ENCODE data around the gene TNFRSF18.

TNFRSF18 gene

DNA sequence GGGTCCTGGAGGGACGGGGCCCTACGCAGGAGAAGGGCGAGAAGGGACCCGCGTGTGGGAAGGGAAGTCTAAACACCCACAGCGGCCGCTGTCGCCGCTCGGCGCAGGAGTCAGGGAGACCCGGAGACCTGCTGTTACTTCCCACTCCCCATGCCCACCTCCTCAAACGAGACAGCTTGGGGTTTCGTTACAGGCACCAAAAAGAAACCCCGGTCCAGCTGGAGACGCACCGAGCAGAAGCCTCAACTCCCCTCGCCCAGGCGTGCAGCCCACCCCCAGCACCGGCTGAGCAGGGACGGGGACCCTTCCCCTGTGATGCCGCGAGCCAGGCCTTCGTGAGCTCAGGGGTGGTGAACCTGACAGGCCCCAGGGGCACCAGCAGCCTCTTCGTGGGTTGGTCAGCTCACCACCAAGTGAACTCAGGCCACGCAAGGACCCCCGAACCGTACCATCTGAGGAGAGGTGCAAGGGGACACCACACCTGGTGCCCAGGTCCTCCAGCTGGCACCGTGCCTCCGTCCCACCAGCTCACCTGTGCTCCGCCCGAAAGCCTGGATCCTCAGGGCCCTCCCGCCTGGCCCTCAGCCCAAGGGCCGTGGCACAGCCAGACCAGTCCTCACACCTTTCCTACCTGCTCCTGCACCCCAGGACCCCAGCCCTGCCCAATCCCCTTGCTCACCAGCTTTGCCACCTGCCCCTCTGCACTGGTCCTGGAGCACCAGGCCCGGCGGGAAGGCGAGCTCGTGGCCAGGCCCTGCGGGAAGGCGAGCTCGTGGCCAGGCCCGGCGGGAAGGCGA is 20.4 kb upstream of the TNFRSF18 start:
- DNase-seq: no peak

DNA sequence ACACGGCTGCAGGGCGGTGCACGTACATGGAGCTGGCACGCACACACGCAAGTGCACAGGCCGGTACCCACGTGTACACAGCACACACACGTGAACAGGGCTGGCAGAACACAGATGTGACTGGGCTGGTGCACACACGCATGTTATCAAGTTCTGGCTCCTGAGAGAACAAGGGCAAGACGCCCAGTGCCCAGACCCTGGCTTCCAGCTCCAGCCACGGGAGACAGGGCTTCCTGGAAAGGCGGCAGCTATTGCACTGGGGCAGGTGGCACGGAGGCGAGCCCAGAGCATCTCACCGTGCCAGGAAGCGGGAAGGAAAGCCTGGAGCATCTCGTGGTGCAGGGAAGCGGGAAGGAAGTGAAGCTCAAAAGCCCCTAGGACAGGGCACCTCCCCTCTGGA is 19.5 kb upstream of the TNFRSF18 start:
- no peak for DNase-seq

DNA sequence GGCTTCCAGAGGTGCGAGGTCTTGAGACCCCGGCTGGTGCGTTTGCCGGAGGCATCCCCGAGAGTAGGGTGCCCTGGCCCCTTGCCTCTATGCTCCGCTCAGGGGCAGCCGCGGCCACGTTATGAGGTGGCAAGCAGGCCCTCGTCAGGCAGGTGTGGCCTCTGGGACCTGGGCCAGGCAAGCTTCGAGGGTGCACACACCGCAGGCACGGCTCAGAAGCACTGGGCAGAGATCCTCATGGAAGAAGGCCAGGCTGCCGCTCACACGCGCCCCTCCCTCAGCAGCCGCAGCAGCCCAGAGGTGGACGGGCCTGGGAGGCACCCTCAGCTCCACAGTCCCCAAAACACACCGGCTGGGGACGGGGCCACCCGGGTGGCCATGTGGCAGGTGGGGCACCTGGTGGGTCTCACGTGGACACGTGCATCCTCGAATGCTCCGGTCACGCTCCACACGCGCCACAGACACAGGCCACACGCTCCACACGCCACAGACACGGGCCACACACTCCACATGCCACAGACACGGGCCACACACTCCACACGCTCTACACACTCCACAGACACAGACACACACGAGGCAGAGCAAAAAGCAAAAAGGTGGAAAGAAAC is 18.9 kb upstream of the TNFRSF18 start:
- no peak for DNase-seq

DNA sequence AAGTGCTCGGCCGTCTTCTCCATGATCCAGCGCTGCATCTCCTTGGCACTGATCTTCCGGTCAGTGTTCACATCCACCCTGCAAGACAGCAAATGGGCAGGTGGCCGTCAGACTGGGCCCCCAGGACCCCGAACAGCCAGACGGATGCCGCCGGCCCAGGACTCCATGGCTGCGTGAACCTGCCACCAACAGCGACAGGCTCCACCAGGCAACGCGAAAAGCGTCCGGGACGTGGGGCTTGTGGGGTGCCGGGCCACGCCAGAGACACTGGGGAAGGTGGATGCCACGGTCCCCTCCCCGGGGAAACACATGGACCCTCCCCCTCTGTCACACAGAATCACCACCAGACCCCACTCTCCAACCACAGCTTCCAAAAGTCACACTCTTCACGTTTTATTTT is 17.5 kb upstream of the TNFRSF18 start:
- no peak for DNase-seq

DNA sequence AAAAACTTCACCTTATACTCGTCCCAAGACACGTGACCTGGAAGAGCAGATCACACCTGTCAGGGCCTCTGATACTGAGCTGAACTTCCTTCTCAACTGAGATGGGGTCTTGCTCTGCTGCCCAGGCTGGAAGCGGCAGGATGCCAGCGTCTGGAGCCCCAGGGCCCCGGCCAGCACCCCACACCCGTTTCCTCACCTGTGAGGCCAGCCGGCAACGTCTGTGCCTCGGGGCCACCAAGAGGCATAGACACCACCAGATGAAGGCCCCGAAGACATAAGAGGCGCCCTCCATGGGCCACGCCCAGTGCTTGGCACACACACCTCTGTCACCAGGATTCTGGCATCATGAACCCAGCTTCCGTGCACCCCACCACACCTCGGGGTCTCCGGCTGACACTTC is 16.9 kb upstream of the TNFRSF18 start:
- DNase-seq: no peak

DNA sequence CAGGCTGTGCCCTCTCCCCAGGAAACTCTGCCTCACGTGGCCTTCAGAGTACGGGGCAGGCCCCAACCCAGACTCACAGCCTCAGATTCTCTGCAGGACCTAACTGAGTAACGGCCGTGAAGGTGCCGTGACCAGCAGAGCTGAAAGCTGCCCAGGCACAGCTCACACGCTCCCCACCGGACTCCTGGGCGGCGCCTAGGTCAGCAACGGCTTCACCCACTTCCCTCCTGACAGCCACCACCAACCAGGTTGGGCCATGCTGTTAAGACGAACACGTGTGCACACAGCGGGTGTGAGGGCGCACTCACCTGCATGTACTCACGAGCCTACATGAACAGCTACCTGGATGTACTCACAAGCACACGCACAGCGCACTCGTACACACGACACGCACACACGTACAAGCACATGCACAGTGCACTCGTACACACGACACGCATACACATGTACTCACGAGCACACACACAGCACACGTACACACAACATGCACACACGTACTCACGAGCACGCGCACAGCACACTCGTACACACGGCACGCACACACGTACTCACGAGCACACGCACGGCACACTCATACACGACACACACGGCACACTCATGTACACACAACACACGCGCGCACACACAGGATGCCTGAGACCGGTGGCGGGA is 16.3 kb upstream of the TNFRSF18 start:
- DNase-seq: no peak

DNA sequence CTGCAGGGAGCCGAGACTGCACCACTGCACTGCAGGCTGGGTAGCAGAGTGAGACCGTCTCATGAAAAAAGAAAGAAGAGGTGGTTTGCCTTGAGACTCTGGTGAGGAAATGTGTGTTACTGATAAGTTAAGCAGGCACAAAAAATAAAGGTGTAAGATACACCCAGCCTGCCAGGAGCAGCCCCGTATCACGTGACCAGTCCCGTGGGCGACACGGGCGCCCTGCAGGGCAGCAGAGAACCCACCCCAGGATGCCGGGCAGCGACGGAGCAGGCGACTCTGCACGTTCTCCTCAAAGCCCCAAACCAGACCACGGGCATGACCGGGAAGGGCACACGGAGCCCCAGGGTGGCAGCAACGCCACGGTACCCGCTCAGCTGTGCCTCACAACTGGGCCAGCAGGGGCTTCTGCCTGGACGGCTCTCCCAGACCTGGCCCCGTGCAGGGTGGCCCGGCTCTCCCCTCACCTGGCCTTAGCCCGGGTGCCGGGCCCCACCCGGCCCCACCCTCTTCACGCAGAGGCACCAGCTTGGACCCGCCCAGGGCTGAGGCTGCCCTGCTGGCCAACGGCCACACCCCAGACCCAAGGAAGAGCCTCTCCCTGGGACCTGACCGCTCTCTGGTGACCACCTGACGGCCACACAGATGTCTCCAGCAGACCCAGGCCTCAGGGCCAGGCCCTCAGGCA is 15.6 kb upstream of the TNFRSF18 start:
- DNase-seq: no peak

DNA sequence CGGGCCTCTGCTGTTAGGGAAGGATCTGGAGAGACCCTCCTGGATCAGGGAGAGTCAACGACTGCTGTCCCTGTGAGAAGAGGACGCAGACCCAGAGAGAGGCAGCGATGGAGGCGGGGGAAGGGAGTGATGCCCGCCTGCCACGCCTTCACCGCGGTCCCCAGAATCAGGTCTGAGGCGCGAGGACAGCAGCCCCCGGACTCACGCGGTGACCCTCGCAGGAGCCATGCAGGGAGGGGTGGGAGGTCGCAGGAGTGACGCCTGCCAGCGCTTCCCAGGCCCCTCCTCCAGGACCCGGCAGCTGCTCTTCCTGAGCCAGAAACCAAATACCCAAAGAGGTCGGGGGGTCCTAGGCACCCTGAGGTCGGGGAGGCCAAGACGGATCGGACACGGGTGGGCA is 13.8 kb upstream of the TNFRSF18 start:
- no peak for DNase-seq

DNA sequence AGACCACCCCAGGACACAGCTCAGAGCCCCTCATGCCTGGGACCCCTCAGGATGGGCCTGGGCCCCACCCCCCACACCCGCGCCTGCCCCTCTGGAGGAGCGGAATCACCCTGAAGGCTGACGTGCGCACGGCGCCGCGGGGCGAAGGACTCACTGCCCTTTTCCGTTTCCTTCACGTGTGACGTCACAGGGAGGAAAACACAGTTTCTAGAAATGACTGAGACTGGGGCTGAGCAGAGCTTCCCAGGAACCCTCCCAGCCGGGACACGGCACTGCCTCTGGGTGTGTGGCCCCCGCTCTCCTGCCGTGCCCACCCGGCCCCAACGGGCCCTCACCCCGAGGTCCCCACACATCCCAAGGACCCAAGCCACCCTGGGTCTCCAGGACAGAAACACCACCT is 12.9 kb upstream of the TNFRSF18 start:
- peak; percentile 63 for DNase-seq

DNA sequence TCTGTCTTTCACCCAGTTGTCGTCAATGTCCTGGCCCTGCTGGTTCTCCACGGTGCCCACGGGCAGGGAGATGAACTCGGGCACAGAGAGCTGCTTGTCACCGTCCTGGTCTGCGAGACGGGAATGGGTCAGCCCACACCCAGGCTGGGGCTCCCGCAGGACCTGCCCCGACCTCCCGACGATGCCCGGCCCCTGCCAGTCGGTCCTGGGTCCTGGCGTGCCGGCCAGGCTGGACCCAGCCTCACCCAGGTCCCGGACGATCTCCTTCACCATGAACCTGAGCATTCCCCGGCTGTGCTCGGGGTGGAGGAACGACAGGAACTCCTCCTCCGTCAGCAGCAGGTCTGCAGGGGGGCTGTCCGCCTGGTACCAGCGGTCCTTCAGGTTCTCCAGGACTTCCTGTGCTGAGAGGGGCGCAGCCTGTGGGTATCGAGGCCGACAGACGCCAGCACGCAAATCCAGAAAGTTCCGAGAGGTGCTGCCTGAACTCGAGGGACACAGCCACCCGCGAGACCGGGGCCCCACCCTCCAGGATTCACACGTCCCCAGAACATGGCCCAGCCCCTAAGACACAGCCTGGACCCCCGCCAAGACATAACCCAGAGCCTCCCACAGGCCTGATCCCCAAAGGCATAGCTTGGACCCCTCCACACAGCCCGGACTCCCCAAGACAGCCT is 12.3 kb upstream of the TNFRSF18 start:
- DNase-seq: no peak

DNA sequence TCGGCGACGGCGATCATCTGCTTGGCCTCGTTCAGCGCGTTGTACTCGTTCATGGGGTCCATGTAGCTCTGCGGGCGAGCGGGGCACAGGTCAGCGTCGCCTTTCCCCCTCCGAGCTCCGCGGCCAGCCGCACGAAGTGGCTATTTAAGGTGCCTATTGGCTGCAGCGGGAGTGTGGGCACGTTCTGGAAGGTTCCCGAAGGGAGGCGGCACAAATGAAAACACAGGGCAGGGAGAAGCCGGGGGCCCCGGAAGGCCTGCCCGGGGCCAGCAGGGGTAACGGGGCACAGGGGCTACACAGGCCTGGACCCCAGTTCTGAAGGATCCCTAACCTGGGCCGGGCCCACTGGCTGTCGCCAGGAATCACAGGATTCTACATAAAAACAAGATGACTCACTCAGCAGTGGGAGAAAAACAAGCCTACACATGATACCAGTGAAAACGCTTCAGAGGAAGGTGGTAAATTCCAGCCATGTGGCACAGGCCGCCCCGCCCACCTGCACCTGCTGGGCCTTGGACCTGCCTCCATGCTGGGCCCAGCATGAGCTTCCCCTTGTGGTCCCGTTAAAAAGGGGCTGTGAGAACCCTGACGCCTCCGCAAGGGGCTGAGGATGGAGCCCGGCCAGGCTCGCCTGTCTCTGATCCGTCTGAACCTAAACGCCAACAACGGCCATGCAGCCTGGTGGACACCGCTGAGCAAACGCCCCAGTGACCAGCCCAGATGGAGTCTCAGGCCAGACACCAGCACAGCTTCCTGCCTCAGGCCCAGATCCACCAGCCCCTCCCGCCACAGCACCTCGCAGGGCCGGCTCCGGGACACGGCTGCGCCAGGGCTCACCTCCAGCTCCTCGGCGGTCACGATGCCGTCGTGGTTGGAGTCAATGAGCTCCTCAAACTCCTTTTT is 11.5 kb upstream of the TNFRSF18 start:
- no peak for DNase-seq

DNA sequence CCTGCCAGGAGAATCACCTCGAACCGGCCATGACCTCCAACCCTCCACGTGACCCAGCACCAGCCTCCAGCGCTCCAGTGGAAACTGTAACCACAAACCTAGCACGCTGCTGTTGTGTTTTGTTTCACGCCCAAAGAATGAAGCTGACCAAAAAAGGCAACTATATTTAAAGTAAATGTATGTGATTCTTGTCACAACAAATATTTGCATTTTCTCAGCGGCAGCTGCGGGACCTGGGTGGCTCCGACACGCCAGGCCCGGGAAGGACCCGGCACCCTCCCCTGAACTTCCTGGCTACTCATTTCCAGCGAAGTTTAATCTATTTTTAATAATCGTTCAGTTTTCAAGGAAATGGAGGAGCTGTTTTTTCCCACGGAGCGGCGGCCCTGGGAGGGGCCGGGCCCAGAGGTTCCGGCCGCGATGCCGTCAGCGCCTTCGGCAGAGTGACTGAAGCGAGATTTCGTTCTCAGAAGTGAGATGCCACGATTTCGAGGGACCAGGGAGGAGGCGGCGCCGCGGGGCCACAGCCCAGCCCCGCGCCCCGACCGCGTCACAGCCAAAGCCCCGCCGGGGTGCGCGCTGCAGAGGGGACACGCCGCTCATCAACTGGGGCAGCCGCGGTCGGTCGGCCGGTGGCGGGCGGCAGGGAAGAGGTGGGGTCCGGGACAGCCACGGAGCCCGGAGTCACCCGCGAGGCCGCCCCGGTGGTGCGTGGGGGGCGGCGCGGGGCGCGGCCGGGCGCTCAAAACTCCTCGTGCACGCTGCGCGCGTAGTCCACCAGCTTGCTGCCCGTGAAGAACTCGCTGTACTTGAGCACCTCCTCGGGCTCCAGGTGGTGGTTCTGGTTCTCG is 10.6 kb upstream of the TNFRSF18 start:
- peak; percentile 81 for DNase-seq

DNA sequence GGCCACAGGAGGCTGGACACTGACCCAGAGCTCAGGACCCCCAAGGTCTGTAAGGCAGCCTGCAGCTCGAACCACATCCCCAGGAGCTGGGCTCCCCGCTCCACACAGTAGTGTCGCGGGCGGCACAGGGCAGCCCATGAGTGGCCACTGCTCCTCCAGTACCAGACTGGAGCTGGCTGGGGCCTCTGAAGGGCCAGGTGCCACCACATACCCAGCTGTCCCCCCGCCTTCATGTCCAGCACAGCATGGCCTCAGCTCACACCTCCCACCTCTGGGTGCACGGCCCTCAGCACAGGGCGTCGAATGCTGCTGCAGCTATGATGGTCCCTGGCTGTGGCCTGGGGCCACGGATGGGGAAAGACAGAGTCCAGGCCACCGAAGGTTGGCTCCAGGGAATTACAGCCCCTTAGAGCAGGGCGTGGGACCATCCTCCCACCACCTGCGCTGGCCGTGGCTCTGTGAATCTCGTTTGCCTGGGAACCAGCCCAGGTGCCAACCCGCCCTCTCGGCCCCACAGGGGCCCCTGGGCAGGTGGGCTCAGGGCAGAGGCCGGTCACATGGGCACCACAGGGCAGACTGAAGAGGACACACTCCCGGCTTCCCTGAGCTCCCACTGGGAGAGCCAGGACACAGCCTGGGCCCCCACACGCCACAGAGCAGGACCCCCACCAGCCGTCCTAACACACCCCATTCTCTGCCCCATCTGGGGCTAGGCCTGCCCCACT is 9.7 kb upstream of the TNFRSF18 start:
- no peak for DNase-seq

DNA sequence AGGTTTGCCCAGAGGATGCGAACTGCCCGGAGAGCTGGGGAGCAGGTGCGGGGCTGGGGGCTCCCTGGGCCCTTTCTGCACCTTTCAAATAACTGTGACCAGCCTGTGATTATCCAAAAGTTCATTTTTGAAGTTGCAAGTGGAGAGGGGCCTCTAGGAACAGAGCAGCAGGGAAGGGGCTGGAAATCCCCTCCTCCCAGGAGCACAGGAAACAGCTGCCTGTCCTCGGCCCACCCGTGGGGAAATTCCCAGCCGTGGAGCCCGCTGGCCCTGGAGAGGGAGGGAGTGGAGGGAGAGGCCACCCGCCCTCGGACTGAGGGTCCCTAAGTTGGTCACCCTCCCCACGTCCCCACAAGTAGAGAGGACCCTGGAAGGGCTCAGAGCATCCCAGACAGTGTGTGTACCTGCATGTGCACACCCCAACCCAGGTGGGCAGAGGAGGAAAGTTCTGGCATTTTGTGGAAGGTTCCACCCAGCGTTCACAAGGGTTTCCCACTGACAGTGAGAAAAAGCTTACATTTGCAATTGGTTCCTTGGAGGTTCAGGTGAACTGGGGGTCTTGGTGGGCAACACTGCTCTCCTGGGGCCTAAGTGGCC is 8.8 kb upstream of the TNFRSF18 start:
- no peak for DNase-seq

DNA sequence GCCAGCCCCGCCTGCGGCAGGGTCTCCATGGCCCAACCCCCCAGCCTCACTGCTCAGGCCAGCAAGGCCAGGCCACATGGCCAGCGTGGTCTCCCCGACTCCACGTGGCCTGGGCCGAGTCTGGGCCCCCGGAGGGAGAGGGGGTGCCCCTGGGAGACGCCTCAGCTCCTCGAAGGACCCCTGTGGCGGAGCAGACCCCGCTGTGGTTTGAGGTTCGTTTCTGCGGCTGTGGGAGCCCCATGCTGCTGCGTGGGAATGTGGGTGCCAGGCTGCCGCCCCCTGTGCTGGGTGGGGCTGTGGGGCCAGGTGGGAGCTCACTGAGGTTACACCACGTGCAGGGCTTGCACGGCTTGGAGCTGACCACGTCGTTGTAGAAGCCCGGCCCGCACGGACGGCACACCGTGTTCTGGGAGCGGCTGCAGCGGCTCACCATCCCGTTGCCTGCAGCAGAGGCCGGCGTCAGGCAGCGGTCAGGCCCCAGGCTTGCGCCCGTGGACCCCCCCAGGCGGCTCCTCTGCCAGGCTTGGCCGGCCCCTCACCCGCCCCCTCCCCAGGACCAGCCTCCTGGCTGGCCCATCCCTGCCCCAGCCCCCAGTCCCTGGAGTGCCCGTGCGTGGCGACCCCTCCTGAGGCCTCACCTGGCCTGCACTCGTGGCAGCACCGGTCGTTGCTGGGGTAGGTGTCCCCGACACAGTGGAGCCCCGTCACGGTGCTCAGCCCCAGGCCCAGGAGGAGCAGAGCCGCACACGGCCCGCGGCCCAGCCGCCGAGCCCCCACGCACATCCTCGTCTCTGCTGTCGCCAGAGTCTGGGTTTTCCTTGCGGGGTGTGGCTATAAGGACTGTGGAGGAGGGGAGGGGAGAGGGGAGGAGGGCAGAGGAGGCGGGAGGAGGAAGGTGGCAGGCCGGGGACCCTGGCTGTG is 7.2 kb upstream of the TNFRSF18 start, which contains the start of gene TNFRSF4:
TNFRSF4 (minus strand) TSS at position 809 of the 921 bp plus-strand sequence; CDS start at position 783, 26 bp downstream.
- DNase-seq: peak; percentile 47

DNA sequence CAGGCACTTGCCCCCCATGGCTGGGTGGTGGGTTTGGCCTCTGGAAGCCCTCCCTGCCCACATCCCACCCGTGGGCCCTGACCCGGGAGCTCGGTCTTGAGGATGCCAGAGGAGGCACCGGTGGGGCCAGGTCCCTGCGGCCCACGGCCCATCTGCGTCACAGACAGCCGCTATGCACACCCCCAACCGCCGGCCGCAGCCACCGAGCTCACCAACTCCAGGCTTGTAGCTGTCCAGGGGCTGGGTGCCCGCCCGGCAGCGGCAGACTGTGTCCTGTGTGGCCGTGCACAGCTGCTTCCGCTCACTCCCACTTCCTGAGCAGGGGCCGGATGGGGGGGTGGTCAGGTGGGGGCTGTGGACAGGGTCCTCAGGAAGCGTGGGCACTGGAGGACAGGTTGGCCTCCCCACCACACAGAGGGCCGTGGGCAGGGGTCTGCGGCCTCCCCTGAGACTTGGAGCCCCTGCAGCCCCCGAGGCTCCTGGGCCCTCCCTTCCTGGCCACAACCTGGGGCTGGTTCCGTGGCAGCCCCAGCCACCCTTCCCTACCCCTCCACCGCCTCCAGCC is 6.5 kb upstream of the TNFRSF18 start:
- DNase-seq: peak; percentile 57

DNA sequence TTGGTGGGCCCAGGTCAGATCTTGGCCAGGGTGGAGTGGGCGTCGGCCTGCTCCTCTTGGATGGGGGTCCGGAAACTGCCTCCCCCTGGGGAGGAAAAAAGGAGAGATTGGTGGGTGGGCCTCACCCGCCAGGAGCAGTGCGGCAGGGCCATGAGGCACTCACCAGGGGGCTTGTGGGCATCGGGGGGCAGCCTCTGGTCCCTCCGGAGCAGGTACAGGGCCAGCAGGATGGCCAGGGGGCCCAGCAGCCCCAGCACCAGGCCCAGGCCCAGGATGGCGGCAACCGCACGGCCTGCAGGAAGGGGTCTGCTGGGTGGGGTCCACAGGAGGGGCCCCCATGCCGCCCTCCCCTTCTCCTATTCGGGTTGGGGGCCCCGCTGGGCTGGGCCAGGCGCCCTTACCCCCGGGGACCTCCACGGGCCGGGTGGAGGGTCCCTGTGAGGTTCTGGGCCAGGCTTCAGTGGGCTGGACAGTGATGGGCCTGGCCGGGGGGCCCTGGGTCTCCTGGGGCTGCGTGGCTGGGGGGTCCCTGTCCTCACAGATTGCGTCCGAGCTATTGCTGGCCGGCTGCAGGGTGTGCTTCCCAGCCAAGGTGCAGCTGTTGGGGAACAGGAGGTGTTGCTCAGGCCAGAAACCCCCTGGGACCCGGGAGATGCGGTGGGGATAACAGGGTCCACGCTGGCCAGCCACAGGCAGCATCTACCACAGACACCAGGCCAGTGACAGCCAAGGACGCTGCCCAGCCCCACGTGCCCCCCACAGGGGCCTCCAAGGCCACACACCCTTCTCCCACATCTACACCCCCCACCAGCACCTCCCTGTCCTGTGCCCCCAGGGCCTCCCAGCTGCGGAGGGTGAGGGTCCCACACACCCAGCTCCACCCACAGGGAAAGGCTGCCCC is 5.4 kb upstream of the TNFRSF18 start:
- DNase-seq: no peak

Data from central memory CD4-positive, alpha-beta T cell (primary cell).